Measurements from ENCODE around the gene CCS. TPM values are rescaled to one million over a fixed set of nuclear protein-coding genes. Genes with fewer than 3 reads are reported as not detected.
"Not testable (repeated sequence)": the region's sequence is repeated elsewhere in the genome, so short reads cannot be mapped to it uniquely, and the experiment has no call there.

CCS gene
- total RNA-seq, 1 donor from 2014 or later, result 26.8 TPM

DNA sequence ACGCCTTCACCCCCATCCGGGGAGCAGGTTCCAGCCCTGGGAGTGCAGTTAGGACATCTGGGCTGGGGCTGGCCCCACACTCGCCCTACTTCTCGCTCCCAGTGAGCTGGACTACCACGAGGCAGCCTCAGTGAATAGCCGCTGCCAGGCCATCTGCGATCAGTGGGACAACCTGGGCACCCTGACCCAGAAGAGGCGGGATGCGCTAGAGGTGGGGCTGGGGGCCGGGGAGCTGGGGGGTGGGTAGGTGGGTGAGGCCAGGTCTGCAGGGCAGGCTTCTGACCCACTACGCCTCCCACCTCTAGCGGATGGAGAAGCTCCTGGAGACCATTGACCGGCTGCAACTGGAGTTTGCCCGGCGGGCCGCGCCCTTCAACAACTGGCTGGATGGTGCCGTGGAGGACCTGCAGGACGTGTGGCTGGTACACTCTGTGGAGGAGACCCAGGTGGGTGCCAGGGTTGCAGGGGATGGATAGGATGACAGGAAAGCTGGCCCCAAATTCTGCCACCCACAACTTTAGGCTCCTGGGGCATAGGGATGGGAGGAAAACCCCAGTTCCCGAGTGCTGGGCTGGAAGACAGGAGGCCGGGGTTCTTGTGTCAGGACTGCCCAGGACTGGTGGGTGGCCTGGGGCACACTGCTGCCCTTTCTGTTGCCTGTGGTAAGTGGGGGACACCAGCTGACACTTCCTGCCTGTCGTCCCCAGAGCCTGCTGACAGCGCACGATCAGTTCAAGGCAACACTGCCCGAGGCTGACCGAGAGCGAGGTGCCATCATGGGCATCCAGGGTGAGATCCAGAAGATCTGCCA is 32.9 kb upstream of the CCS start:
- ATAC-seq, result no peak

DNA sequence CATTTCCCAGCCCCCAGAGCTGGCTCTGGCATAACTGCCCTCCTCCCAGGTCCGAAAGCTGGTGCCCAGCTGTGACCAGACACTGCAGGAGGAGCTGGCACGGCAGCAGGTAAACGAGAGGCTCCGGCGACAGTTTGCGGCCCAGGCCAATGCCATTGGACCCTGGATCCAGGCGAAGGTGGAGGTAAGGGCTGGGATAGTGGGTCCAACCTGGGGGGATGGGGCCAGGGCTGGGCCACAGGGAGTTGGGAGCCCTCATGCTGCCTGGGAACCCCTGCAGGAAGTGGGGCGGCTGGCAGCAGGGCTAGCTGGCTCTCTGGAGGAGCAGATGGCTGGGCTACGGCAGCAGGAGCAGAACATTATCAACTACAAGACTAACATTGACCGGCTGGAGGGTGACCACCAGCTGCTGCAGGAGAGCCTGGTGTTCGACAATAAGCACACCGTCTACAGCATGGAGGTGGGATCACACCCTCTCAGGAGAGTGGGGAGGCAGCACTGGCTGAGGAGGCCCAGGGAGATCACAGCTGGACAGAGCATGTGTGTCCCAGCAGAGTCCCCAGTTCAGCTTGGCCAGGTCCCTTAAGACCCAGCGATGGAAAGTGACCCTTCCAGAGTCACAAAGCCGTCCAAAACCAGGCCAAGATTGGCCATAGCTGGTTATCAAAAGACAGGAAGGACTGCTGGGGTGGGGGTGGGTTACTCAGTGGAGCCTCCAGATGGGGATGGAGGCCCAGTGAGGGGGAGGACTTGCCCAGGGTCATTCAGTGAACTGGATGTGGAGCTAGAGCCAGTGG is 31.6 kb upstream of the CCS start:
- intact Hi-C loops (cut with micrococcal nuclease), result no loop called here
- no peak for DNase-seq
- ATAC-seq, result no peak

More for the DNA sequence above, 32.9 kb upstream of the CCS start:
- DNase-seq, result no peak
- intact Hi-C loops (cut with micrococcal nuclease), result no loop called here

DNA sequence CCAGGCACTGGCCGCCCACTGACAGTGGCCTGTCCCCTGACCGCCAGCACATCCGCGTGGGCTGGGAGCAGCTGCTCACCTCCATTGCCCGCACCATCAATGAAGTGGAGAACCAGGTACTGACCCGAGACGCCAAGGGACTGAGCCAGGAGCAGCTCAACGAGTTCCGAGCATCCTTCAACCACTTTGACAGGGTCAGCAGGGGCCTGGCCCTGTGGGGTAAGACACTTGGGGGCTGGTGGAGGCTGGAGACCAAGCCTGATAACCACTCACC is 31.1 kb upstream of the CCS start:
- DNase-seq (no peak), ATAC-seq (no peak)
- intact Hi-C loops (cut with micrococcal nuclease), result no loop called here

DNA sequence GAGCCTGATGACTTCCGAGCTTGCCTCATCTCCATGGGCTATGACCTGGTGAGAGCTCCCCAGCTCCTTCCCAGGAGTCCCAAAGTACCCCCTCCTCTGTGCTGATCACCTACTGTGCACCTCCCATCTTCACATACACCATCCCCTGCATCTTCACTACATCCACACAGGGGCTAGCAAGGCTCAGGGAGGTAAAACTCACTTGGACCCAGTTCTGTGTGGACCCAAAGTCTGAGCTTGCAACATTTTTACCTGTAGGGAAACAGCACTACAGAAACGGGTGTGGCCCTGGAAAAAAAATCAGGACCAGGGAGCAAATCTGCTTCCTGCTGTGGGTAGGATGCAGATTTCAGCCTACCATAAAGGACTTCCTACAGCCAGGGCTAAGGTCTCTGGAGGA is 30.7 kb upstream of the CCS start:
- ATAC-seq (no peak), DNase-seq (no peak)
- intact Hi-C loops (cut with micrococcal nuclease), result no loop called here

DNA sequence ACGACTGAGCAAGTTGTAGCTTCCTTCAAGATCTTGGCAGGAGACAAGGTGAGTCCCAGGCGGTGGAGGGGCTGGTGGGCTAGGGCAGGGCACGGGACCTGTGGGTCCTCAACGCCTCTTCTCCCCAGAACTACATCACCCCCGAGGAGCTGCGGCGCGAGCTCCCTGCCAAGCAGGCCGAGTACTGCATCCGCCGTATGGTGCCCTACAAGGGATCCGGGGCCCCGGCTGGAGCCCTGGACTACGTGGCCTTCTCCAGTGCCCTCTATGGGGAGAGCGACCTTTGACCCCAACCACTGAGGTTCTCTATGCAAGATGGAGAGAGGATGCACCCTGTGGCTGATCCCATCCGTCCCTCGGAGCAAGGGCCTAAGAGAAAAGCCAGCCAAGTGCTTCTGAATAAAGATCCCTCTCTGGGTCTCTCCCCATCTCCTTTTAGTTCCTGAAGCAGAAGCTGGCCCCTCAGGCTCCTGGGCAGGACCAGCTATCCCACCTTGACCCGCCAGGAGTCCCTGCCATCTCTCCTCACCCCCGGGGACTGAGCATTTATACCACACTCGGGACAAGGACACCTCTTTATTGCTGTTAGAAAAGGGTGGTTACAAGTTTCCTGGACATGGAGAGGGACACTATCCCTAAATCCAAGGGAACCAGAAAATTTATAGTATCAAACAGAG is 29.9 kb upstream of the CCS start:
- DNase-seq, result no peak
- ATAC-seq, result no peak
- intact Hi-C loops (cut with micrococcal nuclease), result no loop called here

DNA sequence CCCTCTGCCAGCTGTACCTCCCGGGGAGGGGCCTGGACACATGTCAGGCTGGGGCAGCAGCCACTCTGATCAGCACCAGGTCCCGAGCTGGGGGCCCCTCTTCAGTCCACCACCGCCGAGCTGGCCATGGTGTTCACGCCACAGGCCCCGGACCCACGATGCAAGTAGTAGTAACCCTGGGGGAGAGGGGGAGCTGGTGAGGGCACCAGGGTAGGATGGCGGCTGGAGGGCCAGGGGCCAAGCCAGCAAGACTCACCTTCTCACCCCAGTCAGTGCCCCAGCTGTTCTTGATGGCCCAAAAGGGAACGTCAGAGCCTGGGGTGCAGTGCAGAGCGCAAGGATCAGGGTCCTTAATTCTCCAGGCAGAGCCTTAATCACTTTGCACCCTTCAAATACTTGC is 29.2 kb upstream of the CCS start:
- ATAC-seq (no peak), DNase-seq (no peak)
- intact Hi-C loops (cut with micrococcal nuclease), result no loop called here

DNA sequence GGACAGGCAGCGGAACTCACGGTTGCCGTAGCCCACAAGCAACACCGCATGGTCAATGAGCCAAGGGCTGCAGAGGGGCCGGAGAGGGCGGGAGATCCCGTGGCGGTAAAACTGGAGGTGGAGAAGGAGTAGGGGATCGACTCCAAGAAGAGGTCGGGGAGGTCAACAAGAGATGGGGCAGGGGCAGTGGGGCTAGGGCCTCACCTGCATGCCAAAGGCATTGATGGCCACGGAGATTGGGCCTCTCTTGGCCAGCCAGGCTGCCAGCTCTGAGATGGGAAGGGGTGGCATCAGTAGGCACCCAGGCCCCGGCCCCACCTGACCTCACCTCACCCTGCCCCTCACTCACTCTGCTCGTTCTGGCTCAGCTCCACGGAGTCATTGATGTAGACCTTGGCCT is 28.4 kb upstream of the CCS start:
- DNase-seq (no peak), ATAC-seq (no peak)
- intact Hi-C loops (cut with micrococcal nuclease), result no loop called here

DNA sequence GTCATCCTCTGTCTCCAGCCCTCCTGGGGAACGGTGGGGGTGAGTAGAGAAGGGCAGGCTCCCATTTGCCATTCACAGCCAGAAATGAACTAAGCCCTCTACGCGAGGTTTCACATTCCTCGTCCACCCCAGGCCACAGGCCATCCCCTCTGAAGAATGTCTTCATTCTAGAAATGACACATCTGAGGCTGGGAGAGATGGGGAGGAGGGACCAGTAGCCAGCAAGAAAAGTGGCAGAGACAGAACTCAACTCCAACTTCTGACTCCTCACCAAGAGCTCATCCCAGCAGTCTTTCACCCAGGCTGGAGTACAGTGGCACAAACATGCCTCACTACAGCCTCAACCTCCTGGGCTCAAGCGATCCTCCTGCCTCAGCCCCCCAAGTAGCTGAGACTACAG is 28.0 kb upstream of the CCS start:
- no peak for ATAC-seq
- intact Hi-C loops (cut with micrococcal nuclease), result no loop called here
- DNase-seq, result no peak

DNA sequence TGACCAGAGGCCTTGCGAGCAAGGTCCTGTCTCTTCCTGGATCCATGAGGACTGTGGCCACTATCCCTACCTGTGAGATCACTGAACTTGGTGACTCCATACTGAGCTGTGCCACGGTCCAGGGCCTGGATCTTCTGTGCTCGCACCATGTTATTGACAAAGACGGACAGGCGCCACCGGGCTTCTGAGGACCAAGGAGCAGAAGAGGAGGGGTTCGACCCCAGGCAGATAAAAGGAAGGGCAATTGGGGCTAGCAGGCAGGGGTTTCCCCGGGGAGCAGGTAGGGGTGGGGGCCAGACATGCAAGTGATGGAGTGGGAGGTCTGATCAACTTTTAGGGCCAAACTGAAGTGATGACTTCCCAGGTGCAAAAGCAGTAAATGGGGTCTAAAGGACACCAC is 26.8 kb upstream of the CCS start:
- intact Hi-C loops (cut with micrococcal nuclease), result no loop called here

DNA sequence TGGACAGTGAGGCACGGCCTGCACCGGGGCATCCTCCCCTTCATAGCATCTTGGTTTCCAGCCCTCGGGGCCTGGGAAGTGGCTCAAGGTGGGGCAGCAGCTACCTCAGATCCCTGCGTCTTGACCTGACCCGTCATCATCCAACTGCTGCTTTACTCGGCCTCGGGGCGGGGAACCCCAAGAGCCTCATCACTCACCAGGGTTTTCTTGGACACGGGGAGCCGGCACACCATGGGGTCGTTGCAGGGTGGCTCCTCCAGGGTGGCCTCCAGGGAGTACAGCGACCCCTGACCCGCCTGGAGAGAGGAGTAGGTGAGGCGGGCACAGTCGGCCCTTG is 25.2 kb upstream of the CCS start:
- ATAC-seq, result no peak
- no peak for DNase-seq
- intact Hi-C loops (cut with micrococcal nuclease), result no loop called here

More for the DNA sequence above, 26.8 kb upstream of the CCS start:
- ATAC-seq, result no peak
- DNase-seq, result no peak

DNA sequence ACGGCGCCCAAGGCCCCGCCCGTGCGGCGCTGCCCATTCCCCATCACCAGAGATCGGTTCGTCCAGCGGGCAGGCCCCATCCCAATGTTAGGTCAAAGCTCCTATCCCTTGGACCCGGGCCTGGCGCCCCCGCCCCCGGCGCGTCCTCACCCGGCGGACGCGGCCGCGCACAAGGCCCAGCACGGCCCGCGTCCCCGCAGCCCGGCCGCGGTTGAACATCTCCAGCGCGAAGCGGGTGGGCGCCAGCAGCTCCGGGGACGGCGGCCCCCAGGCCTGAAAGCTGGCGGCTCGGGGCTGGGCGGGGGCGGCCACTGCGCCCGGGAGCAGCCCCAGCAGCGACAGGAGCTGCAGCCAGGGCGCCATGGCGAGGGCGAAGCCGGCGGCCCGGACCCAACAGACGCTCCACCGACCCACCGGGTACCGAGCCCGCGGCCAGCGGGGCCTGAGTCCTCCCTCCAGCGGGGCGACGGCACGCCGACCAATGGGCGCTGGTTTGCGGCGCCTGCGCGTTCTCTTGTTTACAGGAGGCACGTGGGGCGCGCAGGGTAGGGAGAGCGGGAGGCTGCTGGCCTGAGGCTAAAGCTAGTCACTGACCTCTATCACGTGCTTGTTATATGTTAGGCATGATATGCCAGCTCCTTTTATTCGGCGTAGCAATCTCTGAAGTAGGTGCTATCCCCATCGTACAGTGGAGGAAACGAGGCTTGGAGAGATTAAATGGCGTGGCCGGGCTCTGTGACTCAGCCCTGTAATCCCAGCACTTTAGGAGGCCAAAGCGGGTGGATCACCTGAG is 24.7 kb upstream of the CCS start, which contains the start of gene CTSF:
TSS of gene CTSF (minus strand) at position 483 of the 793 bp plus-strand sequence. CDS start at position 363, 120 bp downstream.
- DNase-seq, result peak; percentile 94
- intact Hi-C loops (cut with micrococcal nuclease), result no loop called here

DNA sequence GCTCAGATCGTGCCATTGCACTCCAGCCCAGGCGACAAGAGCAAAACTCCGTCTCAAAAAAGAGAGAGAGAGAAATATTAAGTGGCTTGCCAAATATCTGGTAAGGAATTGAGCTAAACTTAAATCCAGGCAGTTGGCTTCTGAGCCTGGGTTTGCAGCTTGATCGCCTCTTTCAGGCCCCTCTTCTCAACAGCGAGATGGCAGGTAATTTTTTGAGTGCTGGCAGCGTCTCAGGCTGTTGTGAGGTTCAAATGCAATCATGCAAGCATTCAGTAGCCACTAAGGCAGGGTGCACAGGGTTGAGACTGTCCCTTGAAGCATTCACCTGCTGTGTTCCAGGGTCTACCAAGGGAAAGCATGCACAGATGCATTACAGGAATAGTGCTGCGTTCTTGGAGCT is 23.9 kb upstream of the CCS start:
- DNase-seq (no peak), ATAC-seq (no peak)
- intact Hi-C loops (cut with micrococcal nuclease), result no loop called here

More for the DNA sequence above, 24.7 kb upstream of the CCS start, which contains the start of gene CTSF:
- peak; percentile 99 for ATAC-seq

DNA sequence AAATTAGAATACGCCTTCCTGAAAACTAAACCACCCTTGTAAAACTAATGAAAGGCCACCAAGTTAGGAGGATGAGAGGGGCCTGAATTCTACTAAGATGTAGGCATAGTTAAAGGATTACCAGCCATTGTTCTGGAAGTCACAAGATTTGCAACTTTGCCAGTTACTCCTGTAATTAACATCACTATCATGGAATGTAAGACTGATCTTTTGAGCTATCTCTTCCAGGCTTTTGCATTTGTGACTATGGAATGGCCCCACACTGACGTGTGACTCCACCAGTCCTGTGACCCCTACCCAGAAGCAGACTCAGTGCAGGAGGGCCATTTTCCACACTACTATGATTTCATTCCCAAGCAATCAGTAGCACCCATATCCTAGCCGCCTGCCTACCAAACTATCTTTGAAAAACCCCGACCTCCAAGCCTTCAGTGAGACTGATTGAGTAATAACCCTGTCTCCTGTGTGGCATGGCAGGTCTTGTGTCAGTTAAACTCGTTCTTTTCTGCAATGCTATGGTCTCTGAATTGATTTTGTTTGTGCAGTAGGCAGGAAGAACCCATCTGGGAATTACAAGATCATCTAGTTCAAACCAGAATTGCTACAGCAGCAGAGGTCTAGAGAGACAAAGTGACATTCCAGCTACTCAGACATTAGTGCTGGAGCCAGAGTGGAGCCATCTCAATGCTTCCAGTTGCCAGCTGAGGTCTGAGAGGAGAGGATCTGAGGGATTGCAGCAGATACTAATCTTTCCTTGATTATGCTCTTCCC is 22.7 kb upstream of the CCS start:
- ATAC-seq, result no peak
- intact Hi-C loops (cut with micrococcal nuclease), result no loop called here
- DNase-seq, result no peak

DNA sequence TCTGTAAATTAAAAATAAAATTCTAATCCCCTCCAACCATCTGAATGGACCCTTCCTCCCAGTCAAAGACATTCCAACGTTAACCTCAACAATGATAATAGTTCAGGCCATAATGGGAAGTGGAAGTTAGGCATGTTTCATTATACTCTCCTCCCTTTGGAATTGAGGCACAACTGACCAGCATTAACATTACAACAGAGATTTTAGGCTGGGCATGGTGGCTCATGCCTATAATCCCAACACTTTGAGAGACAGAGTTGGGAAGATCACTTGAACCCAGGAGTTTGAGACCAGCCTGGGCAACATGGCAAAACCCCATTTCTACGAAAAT is 22.2 kb upstream of the CCS start:
- intact Hi-C loops (cut with micrococcal nuclease), result no loop called here
- ATAC-seq, result no peak
- no peak for DNase-seq

DNA sequence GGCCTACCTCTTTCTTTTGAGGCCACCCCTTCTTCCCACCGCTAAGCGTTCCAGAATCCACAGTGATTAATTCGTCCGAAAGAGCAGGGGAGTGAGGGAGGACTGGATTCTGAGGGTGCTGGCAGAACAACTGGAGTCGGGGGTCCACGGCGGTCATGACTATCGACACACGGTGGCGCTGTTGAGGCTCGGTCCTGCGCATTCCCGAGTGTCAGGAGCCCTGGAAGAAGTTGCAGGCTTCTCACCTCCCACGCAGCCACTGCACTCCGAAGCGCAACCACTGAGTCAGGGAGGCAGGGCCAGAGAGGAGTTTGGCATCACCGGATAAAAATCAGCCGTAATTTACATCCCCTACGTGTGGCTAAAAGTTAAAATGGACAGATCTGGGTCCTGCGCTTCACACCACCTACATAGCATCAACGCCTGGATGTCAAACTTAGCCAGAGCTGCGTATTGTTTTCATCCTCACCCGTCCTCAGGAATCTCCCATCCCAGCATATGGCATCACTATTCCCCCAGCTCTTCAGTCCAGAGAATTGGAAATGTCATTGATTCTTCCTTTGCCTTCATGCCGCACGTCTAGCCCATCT is 13.9 kb upstream of the CCS start:
- intact Hi-C loops (cut with micrococcal nuclease), result loop anchor here (5.0 kb wide), 1 partner anchor 98 kb away; the partner anchor contains the start of gene RBM4B
- DNase-seq (peak; percentile 90), ATAC-seq (peak; percentile 95)

DNA sequence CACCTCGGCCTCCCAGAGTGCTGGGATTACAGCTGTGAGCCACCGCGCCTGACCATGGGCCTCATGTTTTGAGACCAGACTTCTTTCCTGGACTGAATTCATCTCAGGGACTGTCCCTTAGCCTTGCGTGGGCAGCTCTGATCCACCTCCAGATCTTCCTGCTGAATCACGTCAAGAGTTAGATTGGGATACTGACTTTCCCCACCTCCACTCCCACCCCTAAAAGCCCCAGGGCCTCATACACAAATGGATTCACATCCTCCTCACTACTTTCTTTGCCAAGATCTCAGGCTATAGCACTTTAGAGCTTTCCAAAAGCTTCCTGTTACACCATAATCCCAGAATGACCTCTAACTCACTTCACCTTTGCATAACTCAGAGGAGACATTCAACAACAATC is 12.2 kb upstream of the CCS start:
- ATAC-seq (no peak), DNase-seq (no peak)
- intact Hi-C loops (cut with micrococcal nuclease), result no loop called here

DNA sequence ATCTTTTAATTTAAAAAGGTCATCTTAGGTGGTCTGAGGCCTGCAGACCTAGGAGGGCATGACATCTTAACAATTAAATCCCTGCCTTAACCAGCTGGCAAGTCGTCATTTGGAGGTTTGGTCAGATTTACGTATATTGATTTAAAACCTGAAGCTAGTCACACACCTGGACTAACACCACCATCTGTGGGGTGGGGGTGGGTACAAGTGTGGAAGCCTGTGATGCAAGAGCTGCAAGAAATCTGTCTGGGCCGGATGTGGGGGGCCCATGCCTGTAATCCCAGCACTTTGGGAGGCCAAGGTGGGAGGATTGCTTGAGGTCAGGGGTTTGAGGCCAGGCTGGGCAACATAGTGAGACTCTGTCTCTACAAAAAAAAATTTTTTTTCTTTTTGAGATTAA is 11.7 kb upstream of the CCS start:
- no peak for DNase-seq
- ATAC-seq, result no peak
- intact Hi-C loops (cut with micrococcal nuclease), result no loop called here

DNA sequence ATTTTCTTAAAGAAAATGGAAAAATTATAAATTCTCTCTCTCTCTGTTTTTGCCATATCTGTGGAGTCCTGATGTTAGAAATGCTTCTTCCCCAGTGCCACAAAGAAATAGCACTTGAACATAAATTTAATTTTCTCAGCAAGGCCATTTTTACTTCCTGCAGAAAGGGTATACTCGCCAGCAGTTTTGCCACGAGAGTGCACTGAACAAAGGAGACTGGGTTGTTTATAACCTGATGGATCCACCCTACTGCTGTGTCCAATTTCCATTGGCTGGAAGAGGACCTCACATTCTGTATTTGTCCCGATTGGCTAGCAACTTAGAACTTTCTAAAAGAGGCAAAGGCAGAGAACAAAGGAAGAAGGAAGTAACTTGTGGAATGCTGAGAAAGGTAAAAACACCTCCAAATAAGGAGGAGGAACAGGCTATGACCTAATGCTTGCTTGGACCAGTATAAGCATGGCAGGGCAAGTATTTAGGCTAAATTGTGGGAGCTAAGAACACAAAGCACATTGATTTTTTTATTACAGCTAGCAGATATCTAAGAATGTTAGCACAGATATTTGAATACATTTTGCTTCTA is 10.3 kb upstream of the CCS start:
- DNase-seq; ATAC-seq; intact Hi-C loops (cut with micrococcal nuclease): not testable (repeated sequence)

Data from left ventricle myocardium superior (tissue), 1 donor.